Breast epithelium (tissue), 3 donors: ENCODE measurements around the gene SSR2.
A peak's percentile ranks its signal among the peaks of the same experiment; 100 is the strongest.

ENCODE experiments used
- CTCF ChIP-seq, 3 donors: fragments of 450-650 bp; IDR thresholded peaks; one replicate each; pipeline ENCODE4 v1.5.1; 2016 to 2017; ENCODE audit warnings: antibody characterized with exemption in 3 of 3, mild to moderate bottlenecking in 3 of 3, moderate library complexity in 3 of 3
- POLR2A ChIP-seq: fragments of 450-650 bp; IDR thresholded peaks from one replicate; pipeline ENCODE4 v1.6.1; 2016; ENCODE audit warnings: antibody characterized with exemption, mild to moderate bottlenecking, moderate library complexity
- POLR2AphosphoS5 ChIP-seq, 3 donors: sonication (generic); formaldehyde crosslinking; IDR thresholded peaks; one replicate each; pipeline ENCODE4 v1.6.1; 2017; ENCODE audit warnings: antibody characterized with exemption in 3 of 3

DNA sequence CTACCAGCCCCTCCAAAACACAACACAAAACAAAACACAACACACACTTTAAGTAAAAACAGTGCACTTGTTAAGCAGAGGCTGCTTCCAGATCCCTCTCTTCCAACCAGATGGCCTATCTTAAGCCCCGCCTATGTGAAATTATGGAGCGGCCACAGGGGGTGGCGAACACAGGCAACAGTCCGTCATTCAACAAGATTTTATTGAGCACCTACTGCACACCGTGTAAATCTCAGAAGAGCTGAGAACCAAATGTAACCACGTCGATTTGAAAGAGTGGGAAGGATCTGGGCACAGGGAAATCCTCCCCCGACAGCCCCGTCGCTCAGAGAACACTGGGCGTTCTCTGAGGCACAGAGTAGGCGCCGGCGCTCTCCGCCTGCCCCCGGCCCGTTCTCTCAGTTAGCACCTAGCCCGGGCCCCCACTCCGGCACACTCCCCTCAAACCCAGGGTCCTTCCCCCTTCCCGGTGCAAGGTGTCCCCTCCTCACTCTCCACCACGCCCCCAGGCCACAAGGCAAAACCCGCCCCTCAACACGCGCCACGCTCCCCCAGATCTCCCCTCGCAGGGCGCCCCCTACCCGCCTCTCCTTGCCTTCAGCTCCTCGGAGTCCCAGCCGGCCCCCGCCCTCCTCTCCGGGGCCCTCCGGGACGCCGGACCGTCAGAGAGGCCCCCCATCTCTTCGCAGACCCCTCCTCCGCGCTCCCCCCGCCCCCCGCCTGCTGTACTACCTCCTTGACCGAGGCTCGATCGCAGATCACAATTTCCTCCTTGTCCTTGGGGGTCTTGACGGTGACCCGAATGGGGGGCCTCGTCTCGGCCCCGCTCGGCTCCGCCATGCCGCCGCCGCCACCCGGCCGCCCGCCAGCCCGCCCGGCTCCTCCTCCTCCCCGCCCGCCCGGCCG lies 32.4 kb upstream of the SSR2 start:
- TF ChIP-seq CTCF (IDR thresholded peaks at IDR 0.05): peak in 1 of 3 donors; percentile 8
- TF ChIP-seq POLR2AphosphoS5 (IDR thresholded peaks at IDR 0.05): no peak
- TF ChIP-seq POLR2A: no peak
